NCI-H2227 treated with DMSO at 0.1 percent for 48 hours (cell line): Measurements from ENCODE around the gene CTU1.

Experiments
- DNase-seq: peaks from one replicate; lab custom pipeline; 2025; lab: John Stamatoyannopoulos, UW

CTU1 gene

GRCh38 chr19:51081476-51081875, 26.7 kb downstream of the CTU1 start:
- no peak for DNase-seq

- DNase-seq: no peak
Observed at GRCh38 chr19:51079481-51080110, 28.6 kb downstream of the CTU1 start.

DNA sequence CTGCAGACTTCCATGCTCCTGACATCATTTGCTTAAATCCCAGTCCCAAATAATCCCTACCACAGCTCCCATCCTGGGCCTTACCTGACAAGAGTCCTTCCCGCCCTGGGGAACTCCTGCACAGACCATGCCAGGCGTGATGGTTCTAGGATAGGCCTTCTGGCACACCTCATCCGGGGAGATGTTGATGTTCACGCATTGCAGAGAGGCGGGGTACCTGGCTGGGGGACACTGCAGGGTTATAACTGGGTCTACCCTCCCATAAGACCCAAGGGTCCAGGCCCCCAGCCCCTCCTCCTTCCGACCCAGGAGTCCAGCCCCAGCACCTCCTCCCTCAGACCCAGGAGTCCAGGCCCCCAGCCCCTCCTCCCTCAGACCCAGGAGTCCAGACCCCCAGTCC, 29.5 kb downstream of the CTU1 start:
- no peak for DNase-seq

GRCh38 chr19:51078104-51078503, 30.1 kb downstream of the CTU1 start:
- no peak for DNase-seq

DNA sequence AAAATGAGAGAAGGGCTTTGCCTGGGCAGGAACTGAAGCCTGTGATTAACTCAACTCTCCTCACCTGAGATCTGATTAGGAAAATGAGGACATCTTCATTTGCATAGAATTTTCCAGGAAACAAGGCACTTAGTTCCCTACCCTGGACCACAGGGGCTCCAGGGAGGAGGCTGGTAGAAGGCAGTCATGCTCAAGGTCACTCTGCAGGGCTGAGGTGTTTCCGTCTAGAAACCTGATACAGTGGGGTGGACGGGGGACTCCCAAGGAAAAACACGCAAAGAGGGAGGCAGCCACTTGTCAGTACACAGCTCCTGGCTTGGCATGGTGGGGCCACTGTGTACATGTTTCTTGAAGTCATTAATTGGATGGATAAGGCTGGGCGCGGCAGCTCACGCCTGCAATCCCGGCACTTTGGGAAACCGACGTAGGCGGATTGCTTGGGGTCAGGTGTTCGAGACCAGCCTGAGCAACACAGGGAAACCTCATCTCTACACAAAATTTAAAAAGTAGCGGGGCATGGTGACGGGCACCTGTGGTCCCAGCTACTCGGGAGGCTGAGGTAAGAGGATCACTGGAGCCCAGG, 31.5 kb downstream of the CTU1 start:
- DNase-seq: no peak

- no peak for DNase-seq
Observed at GRCh38 chr19:51075998-51076397, 32.2 kb downstream of the CTU1 start.

GRCh38 chr19:51071095-51071405, 37.2 kb downstream of the CTU1 start:
- DNase-seq: no peak

DNA sequence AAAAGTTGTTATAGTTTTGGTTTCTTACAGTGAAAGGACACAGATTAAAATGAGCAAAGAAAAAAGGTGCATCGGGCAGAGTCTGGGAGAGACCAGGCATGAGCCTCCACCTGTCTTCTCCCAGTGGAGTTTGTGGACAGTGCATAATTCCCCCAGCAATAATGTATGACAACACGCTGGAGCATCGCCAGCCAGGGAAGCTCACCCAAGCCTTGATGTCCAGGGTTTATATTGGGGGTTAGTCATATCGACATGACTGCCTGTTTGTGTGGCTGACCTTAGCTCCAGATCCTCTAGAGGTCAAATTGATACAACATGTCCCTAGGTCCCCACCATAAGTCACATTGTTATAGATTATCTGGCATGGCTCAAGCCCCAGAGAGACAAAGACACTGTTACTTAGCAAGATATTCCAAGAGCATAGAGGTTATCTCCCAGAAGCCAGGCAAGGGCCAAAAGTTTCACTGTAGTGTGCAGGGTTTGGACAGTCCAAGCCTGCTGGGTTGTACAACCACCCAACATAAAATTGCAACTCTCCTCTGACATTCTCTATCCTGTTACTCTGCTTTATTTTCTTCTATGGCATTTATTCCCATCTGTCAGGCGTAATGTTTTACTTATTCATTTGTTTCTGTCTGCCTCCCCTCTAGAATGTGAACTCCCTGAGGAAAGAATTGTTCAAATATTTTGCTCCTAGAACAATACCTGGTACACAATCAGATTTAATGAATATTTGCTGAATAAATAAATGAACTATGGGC, 37.7 kb downstream of the CTU1 start:
- no peak for DNase-seq

DNA sequence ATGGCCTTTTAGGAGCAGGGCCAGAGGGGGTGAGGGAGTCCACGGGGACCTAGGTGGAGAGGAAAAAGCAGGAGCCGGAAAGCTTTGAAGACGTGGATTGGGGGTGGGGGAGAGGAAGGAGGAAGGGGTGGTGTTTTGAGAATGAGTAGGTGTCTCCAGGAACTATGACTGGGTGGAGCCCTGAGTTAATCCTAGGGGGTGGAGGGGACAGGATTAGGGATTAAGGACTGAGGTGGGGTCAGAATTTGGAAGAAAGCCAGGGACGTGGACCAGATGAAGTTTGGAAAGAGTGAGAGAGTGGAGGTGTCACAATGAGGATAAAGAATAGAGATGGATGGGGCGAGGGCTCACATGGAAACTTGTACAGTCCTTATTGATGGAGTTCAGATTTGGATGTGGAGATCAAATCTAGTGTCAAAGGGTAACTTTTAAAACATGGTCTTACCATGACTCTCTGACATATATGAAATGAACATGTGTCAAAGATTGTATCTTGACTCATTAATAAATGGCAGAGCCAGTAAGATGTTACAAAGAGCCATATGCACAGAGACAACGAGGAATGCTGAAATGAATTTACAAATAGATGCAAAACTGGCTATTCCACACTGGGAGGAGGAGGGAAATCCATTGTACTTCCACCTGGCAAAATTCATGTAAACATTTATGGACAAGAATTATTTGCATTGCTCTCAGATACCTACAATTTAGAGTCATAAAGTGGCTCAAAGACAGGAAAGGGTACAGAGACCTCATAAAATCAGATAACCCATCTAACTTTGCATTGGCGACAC, 41.6 kb downstream of the CTU1 start:
- no peak for DNase-seq

- no peak for DNase-seq
Observed at GRCh38 chr19:51065221-51065960, 42.8 kb downstream of the CTU1 start.

DNA sequence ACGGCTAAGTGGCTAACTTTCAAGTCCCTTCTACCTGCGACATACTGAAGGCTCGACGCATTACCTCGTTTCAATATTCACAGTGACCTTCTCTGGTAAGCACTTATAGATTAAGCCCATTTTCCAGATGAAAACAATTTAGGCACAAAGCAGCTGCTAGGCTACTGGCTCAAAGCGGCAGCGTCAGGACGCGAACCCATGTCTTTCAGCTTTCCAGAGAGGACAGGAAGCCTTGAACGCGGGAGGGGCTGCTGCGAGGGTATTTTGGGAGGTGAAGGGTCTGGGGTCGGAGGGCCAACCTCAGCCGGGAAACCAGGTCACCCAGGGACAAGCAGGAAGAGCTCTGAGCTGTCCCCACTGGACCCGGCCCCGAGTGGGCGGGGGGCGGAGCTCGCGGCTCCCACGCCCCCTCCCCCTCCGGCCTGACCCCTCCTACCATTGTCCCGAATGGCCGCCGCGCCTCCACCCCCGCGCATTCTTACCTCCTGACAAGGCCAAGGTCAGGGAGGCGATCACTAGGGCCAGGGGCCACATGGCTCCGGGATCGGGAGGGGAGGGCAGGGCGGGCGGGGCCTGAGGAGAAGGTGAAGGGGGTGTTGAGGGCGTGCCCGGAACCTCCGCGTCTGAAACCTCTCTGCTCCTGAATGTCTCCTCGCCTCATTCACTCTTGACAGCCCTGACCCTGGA, 43.5 kb downstream of the CTU1 start, which contains the start of gene KLK13:
Gene KLK13 (minus strand): TSS at position 559 of the 687 bp plus-strand sequence. CDS start 25 bp downstream, at position 534.
- DNase-seq: no peak

DNA sequence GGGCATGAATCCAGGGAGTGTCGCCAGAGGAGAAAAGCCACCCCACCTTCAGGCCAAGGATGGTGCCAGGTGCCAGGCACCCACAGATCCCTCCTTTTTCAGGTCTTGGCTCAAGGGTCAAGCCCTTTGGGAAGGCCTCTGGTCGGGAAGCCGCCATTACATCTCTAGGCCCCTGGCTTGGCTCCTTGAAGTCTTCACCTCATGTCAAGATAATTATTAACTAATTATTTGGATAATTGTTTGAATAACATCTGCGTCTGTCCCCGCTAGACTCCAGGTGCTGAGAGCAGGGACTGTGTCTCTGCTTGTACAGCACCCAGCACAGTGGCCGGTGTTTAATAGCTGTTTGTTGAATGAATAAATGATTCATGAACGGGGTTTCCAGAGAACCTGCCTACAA, 44.5 kb downstream of the CTU1 start:
- DNase-seq: no peak

DNA sequence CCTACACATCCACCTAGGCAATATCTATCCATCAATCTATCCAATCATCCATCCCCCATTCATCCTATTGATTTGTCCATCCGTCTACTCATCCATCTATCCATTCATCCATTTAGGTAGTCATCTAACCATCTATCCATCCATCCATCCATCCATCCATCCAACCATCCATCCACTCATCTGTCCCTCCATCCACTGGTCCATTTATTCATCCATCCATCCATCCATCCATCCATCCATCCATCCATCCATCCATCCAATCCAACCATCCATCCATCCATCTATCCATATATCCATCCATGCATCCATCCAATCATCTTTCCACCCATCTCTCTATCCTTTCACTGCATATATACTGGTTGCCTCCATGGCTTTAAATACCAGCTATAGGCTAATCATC, 47.2 kb downstream of the CTU1 start:
- DNase-seq: no peak

DNA sequence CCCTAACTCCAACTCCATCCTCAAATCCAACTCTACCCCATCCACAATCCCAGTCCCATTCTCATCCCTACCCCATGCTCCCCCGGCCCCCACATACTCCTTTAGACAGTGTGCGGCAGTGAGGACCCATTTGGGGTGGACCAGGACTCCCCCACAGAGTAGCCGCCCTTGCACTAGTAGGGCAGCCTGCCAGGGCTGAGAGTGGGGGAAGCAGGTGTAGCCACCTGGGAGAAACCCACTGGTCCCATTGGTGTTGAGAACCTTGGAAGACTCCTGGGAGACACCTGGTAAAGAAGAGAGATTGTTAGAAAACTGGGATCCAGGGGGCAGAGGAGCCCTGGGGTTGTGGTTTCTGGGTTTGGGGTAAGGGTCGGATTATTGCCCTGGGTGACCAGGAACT, 47.9 kb downstream of the CTU1 start:
- DNase-seq: no peak

- DNase-seq: no peak
Observed at GRCh38 chr19:51059715-51060114, 48.5 kb downstream of the CTU1 start.

- DNase-seq: no peak
Observed at GRCh38 chr19:51055866-51056265, 52.3 kb downstream of the CTU1 start.
